GM19372 (cell line): Measurements from ENCODE around the gene C20orf204.

Source experiments
- ATAC-seq: cut with Tn5 transposase; IDR thresholded peaks from one replicate; pipeline ENCODE4 v1.9.1; 2021; ENCODE audit warnings: mild to moderate bottlenecking, low read depth, moderate library complexity; ENCODE audit not compliant: unreplicated experiment

C20orf204 gene

GRCh38 chr20:64041040-64041780 is 5.2 kb downstream of the C20orf204 start:
- no peak for ATAC-seq

GRCh38 chr20:64041781-64042053 is 5.7 kb downstream of the C20orf204 start:
- no peak for ATAC-seq

- ATAC-seq = no peak
Observed at GRCh38 chr20:64042054-64042781, 6.2 kb downstream of the C20orf204 start.

DNA sequence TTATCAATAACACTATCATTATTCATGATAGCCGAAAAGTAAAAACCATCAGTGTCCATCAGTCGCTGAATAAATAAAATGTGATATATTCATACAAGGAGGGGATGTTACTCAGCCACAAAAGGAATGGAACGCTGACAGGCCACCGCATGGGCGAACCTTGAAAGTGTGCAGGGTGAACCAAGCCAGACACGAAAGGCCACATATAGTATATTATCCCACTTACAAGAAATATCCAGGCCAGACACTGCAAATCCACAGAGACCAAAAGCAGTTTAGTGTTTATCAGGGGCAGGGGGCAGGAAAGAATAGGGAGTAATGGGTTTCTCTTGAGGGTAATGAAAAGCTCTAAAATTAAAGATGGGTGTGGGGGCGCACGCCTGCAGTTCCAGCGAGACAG is 7.8 kb downstream of the C20orf204 start:
- ATAC-seq = no peak

- ATAC-seq = no peak
Observed at GRCh38 chr20:64044484-64045247, 8.7 kb downstream of the C20orf204 start.

- no peak for ATAC-seq
Observed at GRCh38 chr20:64045346-64046011, 9.5 kb downstream of the C20orf204 start.

- ATAC-seq = no peak
Observed at GRCh38 chr20:64047046-64047389, 11.0 kb downstream of the C20orf204 start.

- no peak for ATAC-seq
Observed at GRCh38 chr20:64047968-64048401, 12.0 kb downstream of the C20orf204 start.

DNA sequence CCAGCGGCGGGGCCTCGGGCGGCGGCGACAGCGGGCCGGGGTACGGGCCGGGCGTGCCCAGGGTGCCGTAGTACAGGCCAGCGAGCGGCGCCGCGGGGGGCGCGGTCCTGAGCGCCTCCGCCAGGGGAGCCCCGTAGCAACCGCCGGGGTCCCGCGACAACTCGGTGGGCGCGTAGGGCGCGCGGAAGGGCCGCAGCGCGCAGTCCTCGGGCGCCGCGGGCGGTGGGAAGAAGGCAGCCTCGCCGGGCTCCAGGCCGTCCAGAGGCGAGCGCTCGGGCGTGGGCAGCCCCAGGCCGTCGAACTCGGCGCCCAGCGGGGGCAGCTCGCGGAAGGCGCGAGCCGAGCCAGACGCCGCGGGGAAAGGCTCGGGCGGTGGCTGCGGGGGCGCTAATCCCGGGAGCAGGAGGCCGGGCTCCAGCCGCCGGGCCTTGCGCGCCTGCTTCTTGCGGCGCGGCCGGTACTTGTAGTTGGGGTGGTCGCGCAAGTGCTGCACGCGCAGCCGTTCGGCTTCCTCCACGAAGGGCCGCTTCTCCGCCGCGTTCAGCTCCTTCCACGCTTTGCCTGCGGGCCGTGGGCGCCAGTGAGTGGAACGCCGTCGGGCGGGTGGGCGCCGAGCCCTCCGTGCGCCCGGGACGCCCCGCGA is 12.5 kb downstream of the C20orf204 start:
- ATAC-seq = no peak

GRCh38 chr20:64049060-64049877 is 13.3 kb downstream of the C20orf204 start, which contains the start of gene SOX18:
TSS of gene SOX18 (minus strand) at chr20:64049639. CDS start at chr20:64049516, 123 bp downstream.
- no peak for ATAC-seq

- no peak for ATAC-seq
Observed at GRCh38 chr20:64049878-64050260, 13.9 kb downstream of the C20orf204 start.

- no peak for ATAC-seq
Observed at GRCh38 chr20:64050261-64051032, 14.5 kb downstream of the C20orf204 start.

- ATAC-seq = no peak
Observed at GRCh38 chr20:64051033-64051452, 15.1 kb downstream of the C20orf204 start.

DNA sequence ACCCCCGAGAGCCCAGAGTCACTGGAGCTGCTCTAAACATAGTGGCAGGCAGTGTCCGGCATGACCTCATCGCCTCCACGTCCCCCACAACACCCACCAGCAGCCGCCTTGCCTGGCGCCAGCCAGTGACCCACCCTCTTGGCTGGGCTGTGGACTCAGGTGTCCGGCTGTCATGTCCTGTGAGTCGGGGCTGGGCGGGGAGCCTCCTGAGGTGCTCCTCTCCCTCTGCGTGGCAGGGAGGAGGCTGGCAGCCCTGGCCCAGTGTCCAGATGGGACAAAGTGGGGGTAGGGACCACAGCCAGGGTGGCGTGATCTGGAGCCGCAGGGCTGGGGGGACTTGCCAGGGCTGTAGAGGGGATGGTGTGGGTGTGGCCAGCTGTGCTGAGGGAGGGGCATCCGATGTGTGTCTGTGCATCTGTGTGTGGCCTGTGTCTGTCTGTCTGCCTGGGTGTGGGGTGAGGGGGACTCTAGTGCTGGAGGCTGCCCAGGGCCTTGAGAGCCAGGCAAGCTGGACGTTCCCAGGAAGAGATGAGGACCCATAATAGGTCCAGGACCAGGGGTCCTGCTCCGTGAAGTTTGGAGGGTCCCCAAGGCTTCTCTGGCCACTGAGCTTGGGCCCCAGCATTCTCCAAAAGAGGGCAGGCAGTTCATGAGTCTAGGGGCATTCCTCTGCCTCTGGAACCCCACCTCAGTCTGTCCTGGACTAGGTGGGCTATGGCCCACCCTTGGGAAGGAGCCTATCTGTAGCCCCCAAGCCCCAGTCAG is 15.8 kb downstream of the C20orf204 start:
- ATAC-seq = no peak

DNA sequence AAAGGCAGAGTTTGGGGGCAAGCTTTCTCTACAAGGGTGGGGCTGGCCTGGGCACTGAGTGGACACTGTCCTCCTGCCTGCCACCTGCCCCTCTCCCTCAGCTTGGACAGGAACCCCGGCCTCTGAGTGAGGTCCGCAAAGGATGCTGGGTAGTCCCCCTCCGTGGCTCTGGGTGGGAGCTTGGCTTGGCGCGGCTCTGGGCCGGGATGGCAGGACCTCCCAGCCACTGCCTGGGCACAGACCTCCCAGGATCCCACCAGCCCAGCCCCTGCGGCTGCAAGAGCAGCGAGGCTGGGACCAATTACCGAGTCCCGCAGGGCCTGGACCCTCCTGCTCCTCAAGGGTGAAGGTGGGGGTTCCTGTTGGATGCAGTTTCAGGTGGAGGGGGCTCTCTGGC is 16.3 kb downstream of the C20orf204 start:
- no peak for ATAC-seq

- ATAC-seq = no peak
Observed at GRCh38 chr20:64052987-64053840, 17.2 kb downstream of the C20orf204 start.
